Thoracic aorta (tissue), 2 donors: ENCODE data around the gene TICRR. TPM values are rescaled to one million over a fixed set of nuclear protein-coding genes. Genes with fewer than 3 reads are reported as not detected.

Source experiments
- ATAC-seq: fragments of 150-250 bp; one replicate; pipeline ENCODE4 v1.8.0; 2017; ENCODE audit warnings: low read depth; ENCODE audit not compliant: insufficient number of reproducible peaks, low FRiP score
- DNase-seq: peaks from one replicate; pipeline ENCODE4 v3.0.0-alpha.2; 2020; ENCODE audit warnings: low spot score
- H3K27ac ChIP-seq, 2 donors: fragments of 200-600 bp; sonication (generic); 1 replicate in 1 of 2; 2 replicates in 1 of 2; pipeline ENCODE4 v1.5.1; 2016; ENCODE audit warnings: mild to moderate bottlenecking in 2 of 2, moderate library complexity in 2 of 2
- H3K27me3 ChIP-seq: fragments of 200-600 bp; sonication (generic); replicated peaks from 2 replicates; pipeline ENCODE4 v1.6.0; 2016; ENCODE audit warnings: mild to moderate bottlenecking; ENCODE audit not compliant: insufficient read depth
- H3K36me3 ChIP-seq: fragments of 200-600 bp; sonication (generic); one replicate; pipeline ENCODE4 v1.5.1; 2016
- H3K4me1 ChIP-seq, 2 donors: fragments of 200-600 bp; sonication (generic); 1 replicate in 1 of 2; 2 replicates in 1 of 2; pipeline versions ENCODE4 v1.5.1 to v1.6.0; 2016; ENCODE audit warnings: low read depth in 2 of 2, mild to moderate bottlenecking in 1 of 2; ENCODE audit not compliant: control insufficient read depth in 1 of 2
- H3K4me3 ChIP-seq: fragments of 200-600 bp; sonication (generic); 2 replicates; pipeline ENCODE4 v1.5.1; 2016; ENCODE audit warnings: mild to moderate bottlenecking
- H3K9me3 ChIP-seq: fragments of 200-600 bp; sonication (generic); 2 replicates; pipeline ENCODE4 v1.5.1; 2016
- total RNA-seq, 2 donors: library from RNA; depleted of rRNA; stranded (reverse); fragments of >200 nt; gene quantifications; one replicate each; pipeline versions ENCODE4 v1.1.0 to v1.2.3, GENCODE V29; 2016
- TF ChIP-seq, protein P1 (sequence below): fragments of 200-600 bp; sonication (generic); IDR thresholded peaks from one replicate; pipeline ENCODE4 v1.5.1; 2019; ENCODE audit warnings: antibody characterized with exemption

The TICRR gene
- total RNA-seq, 2 donors from 2014 or later = not detected

- no peak for DNase-seq
- Histone ChIP-seq H3K4me3 (no peak overlapping the region), H3K27ac (no peak overlapping the region), H3K9me3 (no peaks in the 10 kb centered on the region), H3K36me3 (peaks cover 6% of the 10 kb centered on the region), H3K4me1 (peaks cover 5 to 17% of the 10 kb centered on the region in 2 donors), H3K27me3 (no peaks in the 10 kb centered on the region)
- no peak for ATAC-seq
- TF ChIP-seq, protein P1, sequence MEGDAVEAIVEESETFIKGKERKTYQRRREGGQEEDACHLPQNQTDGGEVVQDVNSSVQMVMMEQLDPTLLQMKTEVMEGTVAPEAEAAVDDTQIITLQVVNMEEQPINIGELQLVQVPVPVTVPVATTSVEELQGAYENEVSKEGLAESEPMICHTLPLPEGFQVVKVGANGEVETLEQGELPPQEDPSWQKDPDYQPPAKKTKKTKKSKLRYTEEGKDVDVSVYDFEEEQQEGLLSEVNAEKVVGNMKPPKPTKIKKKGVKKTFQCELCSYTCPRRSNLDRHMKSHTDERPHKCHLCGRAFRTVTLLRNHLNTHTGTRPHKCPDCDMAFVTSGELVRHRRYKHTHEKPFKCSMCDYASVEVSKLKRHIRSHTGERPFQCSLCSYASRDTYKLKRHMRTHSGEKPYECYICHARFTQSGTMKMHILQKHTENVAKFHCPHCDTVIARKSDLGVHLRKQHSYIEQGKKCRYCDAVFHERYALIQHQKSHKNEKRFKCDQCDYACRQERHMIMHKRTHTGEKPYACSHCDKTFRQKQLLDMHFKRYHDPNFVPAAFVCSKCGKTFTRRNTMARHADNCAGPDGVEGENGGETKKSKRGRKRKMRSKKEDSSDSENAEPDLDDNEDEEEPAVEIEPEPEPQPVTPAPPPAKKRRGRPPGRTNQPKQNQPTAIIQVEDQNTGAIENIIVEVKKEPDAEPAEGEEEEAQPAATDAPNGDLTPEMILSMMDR = no peak
Observed at GRCh38 chr15:89621547-89621946, 46.3 kb downstream of the TICRR start.

- Histone ChIP-seq H3K9me3 (no peaks in the 10 kb centered on the region), H3K4me1 (peaks cover 5 to 17% of the 10 kb centered on the region in 2 donors), H3K4me3 (no peak overlapping the region), H3K27ac (no peak overlapping the region), H3K36me3 (peaks cover 13% of the 10 kb centered on the region), H3K27me3 (no peaks in the 10 kb centered on the region)
- TF ChIP-seq, protein P1 = no peak
- DNase-seq = no peak
- no peak for ATAC-seq
Observed at GRCh38 chr15:89623165-89623564, 47.9 kb downstream of the TICRR start.

- Histone ChIP-seq H3K27me3 (no peaks in the 10 kb centered on the region), H3K4me3 (no peak overlapping the region), H3K27ac (no peak overlapping the region), H3K36me3 (peaks cover 34% of the 10 kb centered on the region), H3K4me1 (peaks cover 5 to 17% of the 10 kb centered on the region in 2 donors), H3K9me3 (no peaks in the 10 kb centered on the region)
- TF ChIP-seq, protein P1 = no peak
- no peak for ATAC-seq
- no peak for DNase-seq
Observed at GRCh38 chr15:89625716-89626115, 50.4 kb downstream of the TICRR start.

GRCh38 chr15:89627256-89627970, 52.1 kb downstream of the TICRR start:
- ATAC-seq (no peak), DNase-seq (no peak)
- Histone ChIP-seq H3K36me3 (peaks cover 50% of the 10 kb centered on the region), H3K27me3 (no peaks in the 10 kb centered on the region), H3K27ac (no peak overlapping the region), H3K9me3 (no peaks in the 10 kb centered on the region), H3K4me1 (peaks cover 5 to 17% of the 10 kb centered on the region in 2 donors), H3K4me3 (no peak overlapping the region)
- TF ChIP-seq, protein P1 = no peak

DNA sequence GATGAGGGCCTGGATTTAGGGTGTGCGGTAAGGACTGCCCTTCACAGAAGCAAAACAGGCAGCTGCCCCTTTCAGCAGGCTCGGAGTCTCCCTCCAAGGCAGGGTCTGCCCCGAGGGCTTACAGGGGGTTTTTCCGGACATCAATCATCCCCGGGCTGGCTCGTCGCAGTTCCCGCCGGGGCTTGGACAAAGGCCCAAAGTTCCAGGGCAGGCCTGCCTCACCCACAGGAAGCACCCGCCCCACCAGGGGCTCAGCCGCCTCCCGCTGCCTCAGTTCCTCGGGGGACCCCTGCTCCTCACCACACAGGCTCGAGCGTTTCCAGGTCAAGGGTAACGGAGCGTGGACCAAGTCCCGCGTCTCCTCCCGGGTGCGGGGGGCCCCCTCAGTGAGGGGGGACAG, 53.0 kb downstream of the TICRR start:
- H3K27ac ChIP-seq = no peak overlapping the region
- ATAC-seq = no peak
- no peaks in the 10 kb centered on the region for H3K9me3 ChIP-seq
- no peak overlapping the region for H3K4me3 ChIP-seq
- peaks cover 5 to 9% of the 10 kb centered on the region in 2 donors for H3K4me1 ChIP-seq
- TF ChIP-seq, protein P1 = no peak
- DNase-seq = no peak
- H3K27me3 ChIP-seq = no peaks in the 10 kb centered on the region
- H3K36me3 ChIP-seq = peaks cover 57% of the 10 kb centered on the region
